GM12878 (cell line): Measurements from ENCODE around the gene RALGAPA2.

Experiments
- NFYB ChIP-seq: IDR thresholded peaks from 2 replicates; pipeline ENCODE4 v1.6.1; 2011; ENCODE audit warnings: low read depth, mild to moderate bottlenecking, low read length, improper control_type of control experiment, moderate library complexity; ENCODE audit not compliant: insufficient read depth
- POLR2A ChIP-seq: IDR thresholded peaks from 2 replicates; pipeline ENCODE4 v1.6.1; 2011; ENCODE audit warnings: low read depth, mild to moderate bottlenecking, low read length

GRCh38 chr20:20503777-20504530 lies 208.5 kb downstream of the RALGAPA2 start:
- TF ChIP-seq POLR2A (no peak), NFYB (no peak)
